Muscle layer of colon (tissue), 2 donors: ENCODE measurements around the gene S100A16.
"Not testable (repeated sequence)": the region's sequence is repeated elsewhere in the genome, so short reads cannot be mapped to it uniquely, and the experiment has no call there.

Experiments
- H3K27ac ChIP-seq: one replicate; pipeline ENCODE4 v1.7.0; 2013; ENCODE audit warnings: low read depth, mild to moderate bottlenecking, low read length, moderate library complexity
- H3K27me3 ChIP-seq, 2 donors: one replicate each; pipeline ENCODE4 v1.7.0; 2013; ENCODE audit warnings: low read length in 2 of 2, mild to moderate bottlenecking in 2 of 2; ENCODE audit not compliant: insufficient read depth in 2 of 2, control insufficient read depth in 1 of 2
- H3K36me3 ChIP-seq: one replicate; pipeline ENCODE4 v1.7.0; 2013; ENCODE audit warnings: mild to moderate bottlenecking, low read length; ENCODE audit not compliant: insufficient read depth
- H3K4me1 ChIP-seq: one replicate; pipeline ENCODE4 v1.7.0; 2013; ENCODE audit warnings: mild to moderate bottlenecking, low read length; ENCODE audit not compliant: insufficient read depth
- H3K4me3 ChIP-seq, 2 donors: one replicate each; pipeline ENCODE4 v1.7.0; 2013; ENCODE audit warnings: low read length in 2 of 2, low read depth in 1 of 2, mild to moderate bottlenecking in 1 of 2, moderate library complexity in 1 of 2
- H3K9ac ChIP-seq: one replicate; pipeline ENCODE4 v1.7.0; 2013; ENCODE audit warnings: low read length
- H3K9me3 ChIP-seq: one replicate; pipeline ENCODE4 v1.7.0; 2013; ENCODE audit warnings: mild to moderate bottlenecking, low read length
- donor health status: abdominal sarcoma.
- donor health status: Adenocarcinoma of cecum.

The S100A16 gene

DNA sequence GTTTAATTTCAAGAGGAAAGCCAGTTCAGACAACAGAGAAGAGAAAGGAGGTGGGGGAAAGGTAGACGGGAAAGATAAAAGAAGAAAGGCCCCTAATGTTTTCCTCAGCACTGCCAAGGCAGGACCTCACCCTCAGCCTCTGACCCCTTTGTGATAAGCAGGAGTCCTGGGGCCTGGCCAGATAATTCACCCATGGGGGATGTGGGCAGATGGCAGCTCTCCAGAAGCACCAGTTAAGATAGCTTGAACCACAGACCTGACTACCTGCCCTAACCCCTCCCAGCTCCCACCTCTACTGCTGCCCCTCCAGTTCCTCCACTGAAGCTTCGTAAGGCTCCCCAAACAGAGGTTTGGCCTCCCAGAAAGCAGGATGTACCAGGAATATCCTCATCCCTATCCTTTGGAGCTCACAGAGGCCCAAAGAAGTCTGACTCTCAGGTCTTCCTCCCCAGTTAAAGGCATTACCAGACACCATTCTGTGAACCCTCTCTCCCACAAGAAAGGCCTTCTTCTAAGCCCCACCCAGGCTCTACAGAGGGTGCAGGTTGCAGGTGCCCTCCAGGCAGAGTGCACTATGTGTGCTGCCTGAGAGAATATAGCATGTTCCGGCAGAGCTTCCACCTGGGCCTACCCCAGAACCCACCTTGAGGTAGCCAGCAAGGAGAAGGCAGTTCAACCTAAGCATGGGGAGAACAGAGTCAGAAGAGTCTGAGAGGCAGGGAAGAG lies 36.4 kb upstream of the S100A16 start:
- H3K27ac ChIP-seq: no peak overlapping the region

GRCh38 chr1:153648000-153648643 lies 35.2 kb upstream of the S100A16 start:
- Histone ChIP-seq H3K9ac (no peak overlapping the region), H3K36me3 (peaks cover 29% of the 10 kb centered on the region), H3K4me3 (no peak overlapping the region), H3K9me3 (no peaks in the 10 kb centered on the region), H3K27me3 (no peaks in the 10 kb centered on the region), H3K4me1 (peaks cover 13% of the 10 kb centered on the region), H3K27ac (no peak overlapping the region)

More for the DNA sequence above, 36.4 kb upstream of the S100A16 start:
- no peak overlapping the region for H3K9ac ChIP-seq
- no peak overlapping the region for H3K4me3 ChIP-seq
- peaks cover 8% of the 10 kb centered on the region for H3K4me1 ChIP-seq
- no peaks in the 10 kb centered on the region for H3K9me3 ChIP-seq
- no peaks in the 10 kb centered on the region for H3K27me3 ChIP-seq
- peaks cover 17% of the 10 kb centered on the region for H3K36me3 ChIP-seq

GRCh38 chr1:153647346-153647714 lies 34.4 kb upstream of the S100A16 start:
- Histone ChIP-seq H3K9me3 (no peaks in the 10 kb centered on the region), H3K36me3 (peaks cover 36% of the 10 kb centered on the region)

GRCh38 chr1:153646672-153647345 lies 33.9 kb upstream of the S100A16 start:
- Histone ChIP-seq H3K9ac (no peak overlapping the region), H3K4me1 (peaks cover 13% of the 10 kb centered on the region), H3K4me3 (no peak overlapping the region), H3K9me3 (no peaks in the 10 kb centered on the region), H3K27me3 (no peaks in the 10 kb centered on the region), H3K27ac (no peak overlapping the region), H3K36me3 (peaks cover 42% of the 10 kb centered on the region)

More at GRCh38 chr1:153647346-153647714, 34.4 kb upstream of the S100A16 start:
- no peak overlapping the region for H3K4me3 ChIP-seq
- H3K27me3 ChIP-seq: no peaks in the 10 kb centered on the region
- no peak overlapping the region for H3K9ac ChIP-seq
- H3K4me1 ChIP-seq: peaks cover 13% of the 10 kb centered on the region
- no peak overlapping the region for H3K27ac ChIP-seq

GRCh38 chr1:153643816-153644215 lies 30.9 kb upstream of the S100A16 start:
- no peaks in the 10 kb centered on the region for H3K27me3 ChIP-seq
- no peak overlapping the region for H3K4me3 ChIP-seq
- peaks cover 6% of the 10 kb centered on the region for H3K4me1 ChIP-seq
- peaks cover 71% of the 10 kb centered on the region for H3K36me3 ChIP-seq
- H3K27ac ChIP-seq: no peak overlapping the region
- no peak overlapping the region for H3K9ac ChIP-seq
- H3K9me3 ChIP-seq: no peaks in the 10 kb centered on the region

DNA sequence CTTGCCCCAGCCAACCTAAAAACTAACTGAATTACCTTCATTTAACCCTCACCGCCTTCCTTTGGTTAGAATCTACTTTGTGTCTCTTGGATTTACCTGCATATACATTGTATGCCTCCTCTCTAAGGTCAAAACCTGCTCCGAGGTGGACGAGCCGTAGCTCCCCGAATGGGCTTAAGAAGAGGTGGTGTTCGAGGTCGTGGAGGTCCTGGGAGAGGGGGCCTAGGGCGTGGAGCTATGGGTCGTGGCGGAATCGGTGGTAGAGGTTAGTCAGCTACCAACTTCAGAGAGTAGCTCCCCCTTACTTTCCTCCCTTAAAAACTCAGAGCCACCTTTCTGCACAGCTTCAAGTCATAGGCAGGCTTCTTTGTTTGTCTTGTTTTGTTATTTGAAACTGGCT lies 30.2 kb upstream of the S100A16 start:
- no peak overlapping the region for H3K9ac ChIP-seq
- H3K4me1 ChIP-seq: peaks cover 6% of the 10 kb centered on the region
- H3K4me3 ChIP-seq: no peak overlapping the region
- H3K27ac ChIP-seq: no peak overlapping the region
- H3K27me3 ChIP-seq: no peaks in the 10 kb centered on the region
- H3K9me3 ChIP-seq: no peaks in the 10 kb centered on the region
- H3K36me3 ChIP-seq: peaks cover 78% of the 10 kb centered on the region

DNA sequence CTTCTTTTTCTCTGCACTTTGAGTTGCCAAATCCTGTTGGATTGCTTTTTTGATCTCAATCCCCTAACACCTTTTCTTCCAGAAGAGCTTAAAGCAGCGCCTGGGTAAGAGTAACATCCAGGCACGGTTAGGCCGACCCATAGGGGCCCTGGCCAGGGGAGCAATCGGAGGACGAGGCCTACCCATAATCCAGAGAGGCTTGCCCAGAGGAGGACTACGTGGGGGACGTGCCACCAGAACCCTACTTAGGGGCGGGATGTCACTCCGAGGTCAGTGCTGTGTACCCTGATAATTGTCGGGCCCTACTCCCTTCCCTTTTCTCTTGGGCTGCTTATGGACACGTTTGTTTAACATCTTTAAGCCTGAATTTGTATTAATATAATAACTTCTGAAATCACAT lies 29.2 kb upstream of the S100A16 start:
- no peaks in the 10 kb centered on the region for H3K27me3 ChIP-seq
- no peak overlapping the region for H3K27ac ChIP-seq
- no peak overlapping the region for H3K9ac ChIP-seq
- H3K4me1 ChIP-seq: peaks cover 11% of the 10 kb centered on the region
- no peaks in the 10 kb centered on the region for H3K9me3 ChIP-seq
- peaks cover 87% of the 10 kb centered on the region for H3K36me3 ChIP-seq
- H3K4me3 ChIP-seq: no peak overlapping the region

GRCh38 chr1:153640861-153641260 lies 27.9 kb upstream of the S100A16 start:
- Histone ChIP-seq H3K4me1 (peaks cover 24% of the 10 kb centered on the region), H3K36me3 (peaks cover 94% of the 10 kb centered on the region), H3K9me3 (no peaks in the 10 kb centered on the region), H3K27ac (no peak overlapping the region), H3K4me3 (no peak overlapping the region), H3K9ac (no peak overlapping the region), H3K27me3 (no peaks in the 10 kb centered on the region)

DNA sequence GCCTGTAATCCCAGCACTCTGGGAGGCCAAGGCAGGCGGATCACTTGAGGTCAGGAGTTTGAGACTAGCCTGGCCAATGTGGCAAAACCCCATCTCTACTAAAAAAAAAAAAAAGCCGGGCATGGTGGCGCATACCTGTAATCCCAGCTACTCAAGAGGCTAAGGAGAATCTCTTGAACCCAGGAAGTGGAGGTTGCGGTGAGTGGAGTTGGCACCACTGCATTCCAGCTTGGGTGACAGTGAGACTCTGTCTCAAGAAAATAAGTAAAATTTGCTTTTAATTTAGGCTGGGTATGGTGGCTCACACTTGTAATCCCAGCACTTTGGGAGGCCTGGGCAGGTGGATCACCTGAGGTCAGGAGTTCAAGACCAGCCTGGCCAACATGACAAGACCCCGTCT lies 27.3 kb upstream of the S100A16 start:
- H3K4me3 ChIP-seq, H3K9me3 ChIP-seq, H3K27me3 ChIP-seq, H3K27ac ChIP-seq, H3K9ac ChIP-seq: not testable (repeated sequence)
- H3K36me3 ChIP-seq: peaks cover 88% of the 10 kb centered on the region
- H3K4me1 ChIP-seq: peaks cover 31% of the 10 kb centered on the region

DNA sequence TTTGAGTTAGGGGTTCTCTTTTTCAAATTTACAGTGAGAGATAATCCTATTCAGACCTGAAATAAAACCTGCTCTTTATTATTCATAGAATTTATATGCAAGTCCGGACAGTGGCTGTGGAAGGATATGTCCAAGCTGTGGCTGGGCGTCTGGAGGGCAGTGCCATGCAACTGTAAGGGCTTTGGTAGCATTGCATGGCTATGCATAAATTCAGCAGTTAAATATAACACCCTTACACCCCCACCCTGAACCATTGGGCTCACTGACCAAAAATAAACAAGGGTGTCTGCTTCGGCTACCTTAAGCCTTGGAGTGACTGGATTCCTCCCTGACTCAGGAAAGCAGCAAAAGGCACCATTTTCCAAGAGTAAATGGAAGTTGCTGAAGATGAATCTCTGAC lies 26.3 kb upstream of the S100A16 start:
- H3K9me3 ChIP-seq: no peaks in the 10 kb centered on the region
- no peak overlapping the region for H3K9ac ChIP-seq
- H3K36me3 ChIP-seq: peaks cover 80% of the 10 kb centered on the region
- H3K4me3 ChIP-seq: no peak overlapping the region
- H3K27me3 ChIP-seq: no peaks in the 10 kb centered on the region
- H3K27ac ChIP-seq: no peak overlapping the region
- peaks cover 31% of the 10 kb centered on the region for H3K4me1 ChIP-seq

GRCh38 chr1:153638261-153638660 lies 25.3 kb upstream of the S100A16 start:
- Histone ChIP-seq H3K36me3 (peaks cover 70% of the 10 kb centered on the region), H3K4me3 (no peak overlapping the region), H3K9ac (no peak overlapping the region), H3K27me3 (no peaks in the 10 kb centered on the region), H3K9me3 (no peaks in the 10 kb centered on the region), H3K4me1 (peaks cover 28% of the 10 kb centered on the region), H3K27ac (no peak overlapping the region)
